Prostate gland (tissue), 2 donors: ENCODE results near the gene GRPEL2. TPM values are rescaled to one million over a fixed set of nuclear protein-coding genes. Genes with fewer than 3 reads are reported as not detected.
A peak's percentile ranks its signal among the peaks of the same experiment; 100 is the strongest.
"Not testable (repeated sequence)": the region's sequence is repeated elsewhere in the genome, so short reads cannot be mapped to it uniquely, and the experiment has no call there.

ENCODE experiments used
- DNase-seq: peaks from one replicate; pipeline ENCODE4 v3.0.0-alpha.2; 2019; ENCODE audit warnings: low spot score
- H3K27ac ChIP-seq, 2 donors: fragments of 200-600 bp; sonication (generic); 2 replicates each; pipeline ENCODE4 v1.5.1; 2017 to 2019
- H3K27me3 ChIP-seq: fragments of 200-600 bp; sonication (generic); replicated peaks from 2 replicates; pipeline ENCODE4 v1.5.1; 2019; ENCODE audit not compliant: insufficient read depth
- H3K36me3 ChIP-seq, 2 donors: fragments of 200-600 bp; sonication (generic); 1 replicate in 1 of 2; 2 replicates in 1 of 2; pipeline versions ENCODE4 v1.5.1 to v1.8.1; 2017 to 2019
- H3K4me1 ChIP-seq: fragments of 200-600 bp; sonication (generic); replicated peaks from 2 replicates; pipeline ENCODE4 v1.5.1; 2019
- H3K4me3 ChIP-seq, 2 donors: fragments of 200-600 bp; sonication (generic); 2 replicates each; pipeline ENCODE4 v1.5.1; 2017 to 2019
- H3K9me3 ChIP-seq: fragments of 200-600 bp; sonication (generic); 2 replicates; pipeline ENCODE4 v1.5.1; 2017
- CTCF ChIP-seq, 4 experiments: fragments of 200-600 bp in 2 of 4; fragments of 450-650 bp in 2 of 4; sonication (generic) in 2 of 4; IDR thresholded peaks; 1 replicate in 3 of 4; 2 replicates in 1 of 4; pipeline ENCODE4 v1.5.1; 2016 to 2019; ENCODE audit warnings: antibody characterized with exemption in 4 of 4, mild to moderate bottlenecking in 2 of 4, moderate library complexity in 2 of 4
- POLR2A ChIP-seq: fragments of 450-650 bp; IDR thresholded peaks from one replicate; pipeline ENCODE4 v1.6.1; 2016; ENCODE audit warnings: antibody characterized with exemption, mild to moderate bottlenecking
- POLR2AphosphoS5 ChIP-seq: sonication (generic); formaldehyde crosslinking; IDR thresholded peaks from one replicate; pipeline ENCODE4 v1.6.1; 2017; ENCODE audit warnings: antibody characterized with exemption
- WGBS: methylation state at CpG from one replicate; pipeline ENCODE4 v1.1.5; 2018; 5-methylcytosine and 5-hydroxymethylcytosine counted together
- intact Hi-C: fragments of 100-400 bp; cut with DNase I; formaldehyde crosslinking; loops from one replicate; pipeline ENCODE4 v1.14.2; 2022
- total RNA-seq, 2 donors: library from RNA; depleted of rRNA; stranded (reverse); fragments of >200 nt; gene quantifications; one replicate each; pipeline ENCODE4 v1.1.0, GENCODE V29; 2016

GRPEL2 gene
- total RNA-seq, 2 donors from 2014 or later, result 11.1 to 12.0 TPM

- Histone ChIP-seq H3K4me1 (no peaks in the 10 kb centered on the region), H3K9me3 (no peaks in the 10 kb centered on the region), H3K4me3 (no peak overlapping the region), H3K27me3 (no peaks in the 10 kb centered on the region), H3K27ac (no peak overlapping the region), H3K36me3 (no peaks in the 10 kb centered on the region)
- no peak for DNase-seq
- intact Hi-C loops, result no loop called here
- WGBS, result 88% methylated on average over 6 of the region's 6 CpGs
- no peak for TF ChIP-seq POLR2AphosphoS5
These were observed 52.2 kb downstream of the GRPEL2 start for GRCh38 chr5:149397530-149397929.

- H3K27ac ChIP-seq, H3K4me1 ChIP-seq, H3K27me3 ChIP-seq, H3K4me3 ChIP-seq, DNase-seq, H3K9me3 ChIP-seq, H3K36me3 ChIP-seq, intact Hi-C loops: not testable (repeated sequence)
- 80% methylated on average over 7 of the region's 7 CpGs for WGBS
These were observed 53.5 kb downstream of the GRPEL2 start for GRCh38 chr5:149398747-149399266.

- DNase-seq, result no peak
- Histone ChIP-seq H3K4me1 (no peaks in the 10 kb centered on the region), H3K27me3 (no peaks in the 10 kb centered on the region), H3K36me3 (no peaks in the 10 kb centered on the region), H3K4me3 (no peak overlapping the region), H3K27ac (peak overlapping the region; percentile 39 to 54), H3K9me3 (no peaks in the 10 kb centered on the region)
- intact Hi-C loops, result no loop called here
- TF ChIP-seq POLR2A, result no peak
- TF ChIP-seq CTCF (IDR thresholded peaks at IDR 0.05), result no peak
- no peak for TF ChIP-seq POLR2AphosphoS5
These were observed 54.5 kb downstream of the GRPEL2 start for GRCh38 chr5:149399775-149400174.

DNA sequence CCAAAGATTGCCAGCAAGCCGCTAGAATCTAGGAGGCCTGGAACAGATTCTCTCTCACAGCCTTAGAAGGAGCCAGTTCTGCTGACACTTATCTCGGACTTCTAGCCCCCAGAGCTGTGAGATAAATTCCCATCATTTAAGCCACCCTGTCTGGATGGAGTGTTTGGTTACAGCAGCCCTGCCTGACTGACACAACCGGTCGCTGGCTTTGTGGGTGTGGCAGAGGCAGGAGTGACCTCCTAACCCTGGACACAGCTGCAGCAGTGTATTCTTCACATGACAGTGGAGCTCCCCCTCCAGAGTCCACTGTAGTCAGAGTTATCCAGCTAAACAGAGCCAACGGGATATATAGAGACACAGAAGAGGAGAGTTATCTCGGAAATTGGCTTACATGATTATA is 55.0 kb downstream of the GRPEL2 start:
- Histone ChIP-seq H3K9me3 (no peaks in the 10 kb centered on the region), H3K4me1 (no peaks in the 10 kb centered on the region), H3K27me3 (no peaks in the 10 kb centered on the region), H3K27ac (peak overlapping the region; percentile 39 to 54), H3K4me3 (no peak overlapping the region), H3K36me3 (no peaks in the 10 kb centered on the region)
- intact Hi-C loops, result no loop called here
- TF ChIP-seq CTCF (IDR thresholded peaks at IDR 0.05) (no peak), POLR2A (no peak), POLR2AphosphoS5 (no peak)
- 55% methylated on average over 6 of the region's 6 CpGs for WGBS
- DNase-seq, result no peak

DNA sequence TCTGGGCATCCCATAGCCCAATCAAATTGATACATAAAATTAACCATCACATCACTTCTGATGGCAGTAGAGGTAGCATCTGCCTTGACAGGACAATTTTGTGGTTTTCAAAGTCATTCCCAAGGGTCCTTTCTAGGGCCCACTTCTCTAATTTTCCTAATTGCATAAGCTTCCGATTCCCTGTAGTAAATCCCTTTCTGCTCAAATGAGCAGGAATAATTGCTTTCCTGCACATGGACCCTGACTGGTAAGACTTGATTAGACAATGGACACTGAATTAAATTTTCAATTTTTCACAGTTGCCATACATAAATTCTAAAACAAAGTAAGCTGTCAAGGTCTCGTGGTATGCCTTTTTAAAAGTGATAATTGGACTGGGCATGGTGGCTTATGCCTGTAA is 55.8 kb downstream of the GRPEL2 start:
- TF ChIP-seq POLR2A (no peak), POLR2AphosphoS5 (no peak), CTCF (IDR thresholded peaks at IDR 0.05) (no peak)
- H3K27me3 ChIP-seq, result no peaks in the 10 kb centered on the region
- H3K4me1 ChIP-seq, result no peaks in the 10 kb centered on the region
- no peaks in the 10 kb centered on the region for H3K9me3 ChIP-seq
- intact Hi-C loops, result no loop called here
- no peak overlapping the region for H3K27ac ChIP-seq
- no peak for DNase-seq
- WGBS, result 97% methylated on average over 2 of the region's 2 CpGs
- H3K4me3 ChIP-seq, result no peak overlapping the region
- no peaks in the 10 kb centered on the region for H3K36me3 ChIP-seq

- intact Hi-C loops, result no loop called here
- Histone ChIP-seq H3K4me3 (no peak overlapping the region), H3K4me1 (no peaks in the 10 kb centered on the region)
These were observed 57.0 kb downstream of the GRPEL2 start for GRCh38 chr5:149402291-149402690.

More at GRCh38 chr5:149402291-149402690, 57.0 kb downstream of the GRPEL2 start:
- Histone ChIP-seq H3K36me3 (no peaks in the 10 kb centered on the region), H3K9me3 (no peaks in the 10 kb centered on the region), H3K27me3 (no peaks in the 10 kb centered on the region), H3K27ac (no peak overlapping the region)
- TF ChIP-seq POLR2A (no peak), CTCF (IDR thresholded peaks at IDR 0.05) (no peak)
- 93% methylated on average over 3 of the region's 3 CpGs for WGBS
- DNase-seq, result no peak
